Common myeloid progenitor, CD34-positive (primary cell): ENCODE data around the gene SP8.

Experiments used
- CTCF ChIA-PET: fragments of 350-600 bp; sonication (Branson Sonifier 250); formaldehyde crosslinking; loops from one replicate; lab custom pipeline; 2021; ENCODE audit warnings: antibody characterized with exemption; lab: Charles Lee
- POLR2A ChIA-PET: fragments of 350-600 bp; sonication (Branson Sonifier 250); formaldehyde crosslinking; loops from one replicate; lab custom pipeline; 2021; ENCODE audit warnings: antibody characterized with exemption; lab: Charles Lee
- DNase-seq, 3 donors: peaks; one replicate each; pipeline versions ENCODE4 v3.0.0 to v3.0.0-alpha.2; 2013
- H3K27ac ChIP-seq, 2 experiments: 1 replicate in 1 of 2; 2 replicates in 1 of 2; pipeline ENCODE4 v1.7.0; 2013; ENCODE audit warnings: inconsistent platforms in 2 of 2, low read length in 2 of 2, mild to moderate bottlenecking in 2 of 2, low read depth in 1 of 2, moderate library complexity in 1 of 2; ENCODE audit not compliant: severe bottlenecking in 2 of 2, insufficient read depth in 1 of 2, poor library complexity in 1 of 2
- H3K27me3 ChIP-seq, 5 experiments: replicated peaks in 2 of 5; 1 replicate in 3 of 5; 2 replicates in 2 of 5; pipeline versions ENCODE4 v1.6.1 to v1.7.0; 2013; ENCODE audit warnings: low read length in 4 of 5, mild to moderate bottlenecking in 2 of 5, moderate library complexity in 2 of 5, inconsistent platforms in 1 of 5; ENCODE audit not compliant: insufficient read depth in 5 of 5, control insufficient read depth in 4 of 5
- H3K36me3 ChIP-seq, 4 experiments: 1 replicate in 2 of 4; 2 replicates in 2 of 4; pipeline versions ENCODE4 v1.6.1 to v1.7.0; 2013; ENCODE audit warnings: low read length in 3 of 4, control low read depth in 1 of 4, mild to moderate bottlenecking in 1 of 4; ENCODE audit not compliant: control insufficient read depth in 4 of 4, insufficient read depth in 4 of 4
- H3K4me1 ChIP-seq, 4 experiments: 1 replicate in 3 of 4; 2 replicates in 1 of 4; pipeline versions ENCODE4 v1.6.1 to v1.7.1; 2013; ENCODE audit warnings: low read length in 3 of 4, mild to moderate bottlenecking in 3 of 4, control low read depth in 1 of 4, inconsistent platforms in 1 of 4, moderate library complexity in 1 of 4; ENCODE audit not compliant: control insufficient read depth in 4 of 4, insufficient read depth in 4 of 4; ENCODE audit errors: control extremely low read depth in 1 of 4
- H3K4me3 ChIP-seq, 7 experiments: 1 replicate in 4 of 7; 2 replicates in 3 of 7; pipeline versions ENCODE4 v1.5.1 to v1.7.0; 2013; ENCODE audit warnings: mild to moderate bottlenecking in 7 of 7, low read length in 6 of 7, moderate library complexity in 6 of 7, inconsistent platforms in 2 of 7, low read depth in 2 of 7, control low read depth in 1 of 7; ENCODE audit not compliant: insufficient read depth in 4 of 7, control insufficient read depth in 1 of 7; ENCODE audit errors: extremely low read depth in 1 of 7
- H3K9me3 ChIP-seq, 5 experiments: 1 replicate in 4 of 5; 2 replicates in 1 of 5; pipeline versions ENCODE4 v1.6.1 to v1.7.1; 2013; ENCODE audit warnings: low read length in 4 of 5, mild to moderate bottlenecking in 2 of 5, inconsistent platforms in 1 of 5, low read depth in 1 of 5, moderate library complexity in 1 of 5; ENCODE audit not compliant: control insufficient read depth in 4 of 5, insufficient read depth in 2 of 5; ENCODE audit errors: control extremely low read depth in 1 of 5
- WGBS: methylation state at CpG from one replicate; pipeline ENCODE4 v1.1.5; 2013; ENCODE audit not compliant: insufficient coverage; 5-methylcytosine and 5-hydroxymethylcytosine counted together

Gene SP8

GRCh38 chr7:20776942-20777341 lies 9.7 kb downstream of the SP8 start:
- Histone ChIP-seq H3K9me3 (no peaks in the 10 kb centered on the region), H3K4me1 (peaks cover 0 to 12% (median 11%) of the 10 kb centered on the region in 4 experiments), H3K4me3 (no peak overlapping the region), H3K27ac (no peak overlapping the region), H3K27me3 (peaks cover 31 to 94% (median 52%) of the 10 kb centered on the region in 5 experiments), H3K36me3 (no peaks in the 10 kb centered on the region)
- CTCF ChIA-PET = interaction anchor here (0.6 to 9.2 kb wide), 8 partner anchors 13 to 990 kb away, joined by 3 to 88 read pairs (median 4); no protein-coding TSS in a partner anchor
- DNase-seq = no peak
- WGBS = 10% methylated on average over 9 of the region's 10 CpGs
- POLR2A ChIA-PET = no interaction called here

- WGBS = 7% methylated on average over 24 of the region's 29 CpGs
- DNase-seq = no peak
- CTCF ChIA-PET = interaction anchor here (0.6 to 9.2 kb wide), 6 partner anchors 13 to 991 kb away, joined by 3 to 88 read pairs (median 4); no protein-coding TSS in a partner anchor
- POLR2A ChIA-PET = no interaction called here
- H3K27me3 ChIP-seq = peaks cover 31 to 94% (median 50%) of the 10 kb centered on the region in 5 experiments
- H3K9me3 ChIP-seq = no peaks in the 10 kb centered on the region
- no peak overlapping the region for H3K27ac ChIP-seq
- no peaks in the 10 kb centered on the region for H3K36me3 ChIP-seq
- H3K4me3 ChIP-seq = no peak overlapping the region
- H3K4me1 ChIP-seq = peaks cover 0 to 12% (median 11%) of the 10 kb centered on the region in 4 experiments
These were observed 10.3 kb downstream of the SP8 start for GRCh38 chr7:20776214-20776911.

GRCh38 chr7:20754001-20754400 lies 32.7 kb downstream of the SP8 start:
- no CpG with 5 or more reads among the region's 1 CpG for WGBS
- no peak for DNase-seq
- no peaks in the 10 kb centered on the region for H3K4me1 ChIP-seq
- no peak overlapping the region for H3K27ac ChIP-seq
- H3K27me3 ChIP-seq = no peaks in the 10 kb centered on the region
- no peak overlapping the region for H3K4me3 ChIP-seq
- no peaks in the 10 kb centered on the region for H3K36me3 ChIP-seq
- H3K9me3 ChIP-seq = no peaks in the 10 kb centered on the region
- ChIA-PET CTCF (interaction anchor here (0.8 kb wide), 1 partner anchor 9 kb away, joined by 3 read pairs; no protein-coding TSS in a partner anchor), POLR2A (no interaction called here)

- Histone ChIP-seq H3K9me3 (no peaks in the 10 kb centered on the region), H3K4me3 (no peak overlapping the region), H3K27ac (no peak overlapping the region), H3K36me3 (no peaks in the 10 kb centered on the region), H3K27me3 (no peaks in the 10 kb centered on the region), H3K4me1 (no peaks in the 10 kb centered on the region)
- WGBS = no CpG with 5 or more reads among the region's 1 CpG
- ChIA-PET POLR2A (no interaction called here), CTCF (no interaction called here)
- DNase-seq = no peak
These were observed 36.8 kb downstream of the SP8 start for GRCh38 chr7:20749906-20750305.

GRCh38 chr7:20748853-20749252 lies 37.8 kb downstream of the SP8 start:
- H3K27ac ChIP-seq = no peak overlapping the region
- no peaks in the 10 kb centered on the region for H3K36me3 ChIP-seq
- ChIA-PET CTCF (no interaction called here), POLR2A (no interaction called here)
- 100% methylated on average over 1 of the region's 1 CpG for WGBS
- no peak for DNase-seq
- no peak overlapping the region for H3K4me3 ChIP-seq
- H3K9me3 ChIP-seq = no peaks in the 10 kb centered on the region
- H3K4me1 ChIP-seq = no peaks in the 10 kb centered on the region
- H3K27me3 ChIP-seq = no peaks in the 10 kb centered on the region

- no peaks in the 10 kb centered on the region for H3K9me3 ChIP-seq
- peak in 2 of 3 donors; percentile 18 to 43 for DNase-seq
- WGBS = no CpG with 5 or more reads among the region's 3 CpGs
- H3K36me3 ChIP-seq = no peaks in the 10 kb centered on the region
- H3K27ac ChIP-seq = no peak overlapping the region
- no peaks in the 10 kb centered on the region for H3K4me1 ChIP-seq
- ChIA-PET POLR2A (no interaction called here), CTCF (no interaction called here)
- no peaks in the 10 kb centered on the region for H3K27me3 ChIP-seq
- H3K4me3 ChIP-seq = no peak overlapping the region
These were observed 39.7 kb downstream of the SP8 start for GRCh38 chr7:20747001-20747400.

GRCh38 chr7:20745702-20746101 lies 41.0 kb downstream of the SP8 start:
- Histone ChIP-seq H3K27ac (no peak overlapping the region), H3K36me3 (no peaks in the 10 kb centered on the region), H3K9me3 (no peaks in the 10 kb centered on the region), H3K27me3 (no peaks in the 10 kb centered on the region), H3K4me1 (no peaks in the 10 kb centered on the region), H3K4me3 (no peak overlapping the region)
- DNase-seq = no peak
- 100% methylated on average over 7 of the region's 7 CpGs for WGBS
- CTCF ChIA-PET = interaction anchor here (1.2 kb wide), 1 partner anchor 8 kb away, joined by 3 read pairs; no protein-coding TSS in a partner anchor
- POLR2A ChIA-PET = no interaction called here
